Measurements from ENCODE around the gene PLCB1.
"Not testable (repeated sequence)": the region's sequence is repeated elsewhere in the genome, so short reads cannot be mapped to it uniquely, and the experiment has no call there.

Gene PLCB1

GRCh38 chr20:8155229-8155628, 23.2 kb downstream of the PLCB1 start:
- in situ Hi-C loops (cut with MboI; ENCODE audit: low sequenced_read_pairs), result no loop called here

GRCh38 chr20:8155812-8156211, 23.7 kb downstream of the PLCB1 start:
- in situ Hi-C loops (cut with MboI; ENCODE audit: low sequenced_read_pairs), result no loop called here

- in situ Hi-C loops (cut with MboI; ENCODE audit: low sequenced_read_pairs), result no loop called here
These were observed 24.4 kb downstream of the PLCB1 start for GRCh38 chr20:8156235-8157079.

DNA sequence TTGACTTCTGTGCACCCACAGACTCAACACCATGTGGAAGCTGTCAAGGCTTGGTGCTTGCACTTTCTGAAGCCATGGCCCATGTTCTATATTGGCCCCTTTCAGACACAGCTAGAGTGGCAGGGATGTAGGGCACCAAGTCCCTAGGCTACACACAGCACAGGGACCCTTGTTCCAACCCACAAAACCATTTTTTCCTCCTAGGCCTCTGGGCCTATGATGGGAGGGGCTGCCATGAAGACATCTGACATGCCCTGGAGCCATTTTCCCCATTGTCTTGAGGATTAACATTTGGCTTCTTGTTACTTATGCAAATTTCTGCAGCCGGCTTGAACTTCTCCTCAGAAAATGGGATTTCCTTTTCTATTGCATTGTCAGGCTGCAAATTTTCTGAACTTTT, 27.2 kb downstream of the PLCB1 start:
- in situ Hi-C loops (cut with MboI; ENCODE audit: low sequenced_read_pairs), result not testable (repeated sequence)

- in situ Hi-C loops (cut with MboI; ENCODE audit: low sequenced_read_pairs), result no loop called here
These were observed 29.4 kb downstream of the PLCB1 start for GRCh38 chr20:8161264-8162071.

- in situ Hi-C loops (cut with MboI; ENCODE audit: low sequenced_read_pairs), result no loop called here
These were observed 30.5 kb downstream of the PLCB1 start for GRCh38 chr20:8162610-8163009.

DNA sequence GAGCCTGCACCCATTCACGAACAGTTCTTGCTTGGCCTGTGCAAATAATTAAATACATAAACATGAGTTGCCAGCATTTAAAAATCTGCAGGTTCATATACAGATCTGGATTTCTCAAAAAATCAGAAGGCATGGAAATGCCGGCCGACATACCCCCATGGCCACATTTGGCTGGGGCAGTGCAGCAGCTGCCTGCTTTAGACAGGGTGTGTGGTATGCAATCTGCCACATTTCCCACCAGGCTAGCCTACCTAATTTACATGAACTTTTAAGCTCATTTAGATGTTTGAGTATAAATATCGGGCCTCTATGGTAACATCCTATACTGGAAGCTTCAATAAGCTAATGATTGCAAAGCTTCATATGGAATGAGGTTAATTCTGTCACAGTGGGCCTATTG, 31.5 kb downstream of the PLCB1 start:
- in situ Hi-C loops (cut with MboI; ENCODE audit: low sequenced_read_pairs), result no loop called here

GRCh38 chr20:8166730-8167129, 34.7 kb downstream of the PLCB1 start:
- in situ Hi-C loops (cut with MboI; ENCODE audit: low sequenced_read_pairs), result no loop called here

DNA sequence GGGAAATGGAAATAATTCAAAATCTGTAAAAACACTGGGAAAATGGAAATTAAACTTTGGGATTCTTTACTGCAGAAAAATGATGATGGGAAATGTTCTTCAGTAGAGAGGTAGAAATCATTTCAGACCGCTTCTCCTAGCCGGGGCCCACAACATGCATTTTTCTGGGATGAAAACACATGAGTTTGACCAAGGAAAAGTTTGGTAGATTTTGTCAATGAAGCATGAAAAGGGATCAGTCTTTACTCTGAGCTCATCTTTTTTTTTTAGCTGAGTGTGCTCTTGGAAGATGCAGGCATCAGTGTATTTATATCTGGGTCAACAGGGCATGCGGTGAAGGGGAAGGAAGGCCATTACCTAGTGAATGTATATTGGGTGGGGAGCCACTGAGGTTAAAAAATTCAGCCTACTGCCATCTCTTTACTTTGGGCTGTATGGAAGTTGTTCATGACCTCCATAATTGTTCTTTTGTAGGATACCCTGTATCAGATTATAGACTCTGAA, 36.8 kb downstream of the PLCB1 start:
- in situ Hi-C loops (cut with MboI; ENCODE audit: low sequenced_read_pairs), result no loop called here

- in situ Hi-C loops (cut with MboI; ENCODE audit: low sequenced_read_pairs), result no loop called here
These were observed 38.9 kb downstream of the PLCB1 start for GRCh38 chr20:8170921-8171320.

- in situ Hi-C loops (cut with MboI; ENCODE audit: low sequenced_read_pairs), result no loop called here
These were observed 40.1 kb downstream of the PLCB1 start for GRCh38 chr20:8172191-8172590.

- in situ Hi-C loops (cut with MboI; ENCODE audit: low sequenced_read_pairs), result no loop called here
These were observed 43.9 kb downstream of the PLCB1 start for GRCh38 chr20:8175741-8176675.

DNA sequence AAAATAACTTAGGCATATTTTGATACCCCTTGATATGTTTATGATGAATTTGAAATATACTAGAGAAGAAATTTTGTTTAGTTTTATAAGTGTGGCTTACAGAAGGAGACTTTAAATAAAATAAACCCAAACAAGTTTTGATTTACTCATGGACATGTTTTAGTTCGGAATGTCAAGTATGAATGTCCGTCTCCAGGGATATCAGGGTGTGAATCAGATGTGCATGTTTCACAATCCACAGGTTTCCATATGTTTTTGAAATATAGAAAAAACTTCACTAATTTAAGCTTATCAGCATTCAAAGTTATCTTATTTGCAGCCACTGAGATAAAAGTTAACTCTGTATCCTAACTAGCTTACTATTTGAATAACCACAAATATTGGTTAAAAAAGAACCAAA, 51.5 kb downstream of the PLCB1 start:
- in situ Hi-C loops (cut with MboI; ENCODE audit: low sequenced_read_pairs), result no loop called here

DNA sequence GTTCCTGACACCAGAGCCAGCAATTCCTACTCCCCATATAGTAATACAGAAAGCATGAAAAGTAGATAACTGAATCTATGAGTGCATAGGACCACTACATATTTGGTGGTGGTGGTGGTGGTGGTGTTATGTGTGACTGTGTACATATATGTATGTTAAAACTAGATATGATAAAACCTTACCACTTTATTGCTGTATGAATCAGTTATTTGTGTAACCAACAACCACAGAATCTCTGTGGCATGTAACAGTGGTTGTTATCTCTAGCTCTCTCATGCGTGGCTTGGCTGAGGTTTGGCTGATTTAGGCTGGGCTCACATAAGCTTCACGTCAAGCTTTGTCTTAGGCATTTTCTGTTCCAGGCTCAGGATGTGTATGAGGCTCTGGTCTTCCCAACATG, 55.7 kb downstream of the PLCB1 start:
- in situ Hi-C loops (cut with MboI; ENCODE audit: low sequenced_read_pairs), result no loop called here

GRCh38 chr20:8190043-8190880, 58.2 kb downstream of the PLCB1 start:
- in situ Hi-C loops (cut with MboI; ENCODE audit: low sequenced_read_pairs), result no loop called here

DNA sequence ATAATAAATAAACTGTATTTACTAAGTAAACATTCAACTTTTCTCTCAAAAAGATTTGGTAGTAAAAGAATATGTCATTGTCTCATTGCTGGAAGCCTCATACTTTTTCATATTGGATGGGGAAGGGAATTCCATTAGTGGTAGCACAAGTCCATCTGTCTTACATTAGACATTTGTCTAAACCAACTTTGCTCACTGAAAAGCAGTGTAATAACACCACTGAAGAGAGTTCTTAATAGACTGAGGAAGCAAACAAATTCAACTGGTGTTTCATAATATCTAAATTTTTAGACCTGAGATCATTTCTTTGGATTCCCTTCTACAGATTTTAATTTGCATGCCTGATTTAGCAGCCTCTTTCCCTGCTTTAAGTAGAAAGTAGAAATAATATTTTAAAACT, 62.7 kb downstream of the PLCB1 start:
- in situ Hi-C loops (cut with MboI; ENCODE audit: low sequenced_read_pairs), result no loop called here

- in situ Hi-C loops (cut with MboI; ENCODE audit: low sequenced_read_pairs), result no loop called here
These were observed 64.0 kb downstream of the PLCB1 start for GRCh38 chr20:8196096-8196495.

DNA sequence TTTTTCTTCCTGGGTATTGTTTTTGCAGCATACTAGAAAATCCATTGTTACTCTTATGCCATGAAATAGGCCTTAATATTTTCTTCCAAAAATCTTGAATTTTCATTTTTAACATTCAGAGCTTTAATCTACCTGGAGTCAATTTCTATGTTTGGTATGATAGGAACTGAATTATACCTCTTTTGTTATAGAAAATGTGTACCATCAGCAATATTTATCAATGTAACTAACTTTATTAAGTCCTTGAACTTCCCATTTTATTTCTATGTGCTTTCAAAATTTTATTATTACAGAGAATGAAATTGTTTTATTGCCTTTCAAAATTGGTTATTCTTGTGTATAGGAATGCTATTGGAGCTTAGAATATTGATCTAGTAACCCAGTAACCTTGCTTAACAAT, 68.2 kb downstream of the PLCB1 start:
- in situ Hi-C loops (cut with MboI; ENCODE audit: low sequenced_read_pairs), result no loop called here

DNA sequence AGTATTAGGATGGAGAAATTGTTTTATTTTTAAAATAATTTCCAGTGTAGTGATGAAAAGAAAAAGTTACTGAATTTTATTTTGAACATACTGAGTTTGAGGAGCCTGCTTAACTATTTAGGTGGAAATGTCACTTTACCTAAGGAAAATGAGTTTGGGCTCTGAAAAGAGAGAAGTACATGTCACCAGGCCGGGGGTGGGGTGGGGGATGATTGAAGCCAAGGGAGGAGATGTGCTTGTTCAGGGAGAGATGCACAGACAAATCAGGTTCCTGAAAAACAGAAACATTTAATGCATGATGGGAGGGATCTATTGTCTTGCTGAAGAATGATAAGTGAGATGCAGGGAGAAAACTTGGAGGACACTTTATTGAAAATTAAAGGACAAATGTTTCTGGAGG, 71.3 kb downstream of the PLCB1 start:
- in situ Hi-C loops (cut with MboI; ENCODE audit: low sequenced_read_pairs), result no loop called here

DNA sequence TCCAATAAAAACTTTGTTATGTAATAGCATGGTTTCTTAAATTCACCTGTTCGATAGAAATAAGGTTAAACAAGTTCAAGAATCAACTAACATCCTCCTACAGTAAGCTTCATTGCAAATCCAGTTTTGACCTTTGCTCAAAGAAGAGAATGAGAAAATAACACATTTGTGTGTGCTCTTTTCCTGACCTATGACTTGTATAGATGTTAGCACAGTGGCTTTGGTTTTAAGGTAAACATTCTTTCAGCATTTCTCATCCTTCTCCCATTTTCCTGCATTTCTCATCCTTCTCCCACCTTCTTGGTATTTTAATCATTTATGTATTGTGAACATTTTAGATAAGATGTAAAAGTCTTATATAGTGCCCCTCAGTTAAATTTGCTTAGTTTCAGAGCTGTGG, 73.9 kb downstream of the PLCB1 start:
- in situ Hi-C loops (cut with MboI; ENCODE audit: low sequenced_read_pairs), result no loop called here
